HepG2 (cell line): ENCODE data around the gene TBX3. TPM values are rescaled to one million over a fixed set of nuclear protein-coding genes. Genes with fewer than 3 reads are reported as not detected.

Experiments
- AFF4 ChIP-seq: sonication (generic); formaldehyde crosslinking; IDR thresholded peaks from 2 replicates; pipeline ENCODE4 v1.4.0; 2020; ENCODE audit warnings: missing genetic modification reagents
- IKZF1 ChIP-seq: fragments of 450-650 bp; IDR thresholded peaks from 2 replicates; pipeline ENCODE4 v1.7.1; 2016
- JDP2 ChIP-seq: sonication (generic); formaldehyde crosslinking; IDR thresholded peaks from 2 replicates; pipeline ENCODE4 v1.8.1; 2022; ENCODE audit warnings: missing genetic modification reagents, borderline replicate concordance
- MEIS1 ChIP-seq: sonication (generic); formaldehyde crosslinking; IDR thresholded peaks from 2 replicates; pipeline ENCODE4 v1.9.0; 2021; ENCODE audit warnings: mild to moderate bottlenecking, missing genetic modification reagents, moderate library complexity, borderline replicate concordance
- NCOA1 ChIP-seq: sonication (generic); formaldehyde crosslinking; IDR thresholded peaks from 2 replicates; pipeline ENCODE4 v1.9.0; 2021; ENCODE audit warnings: missing genetic modification reagents
- NFYC ChIP-seq: IDR thresholded peaks from 2 replicates; pipeline ENCODE4 v1.6.1; 2016; ENCODE audit warnings: missing genetic modification reagents, missing compliant biosample characterization
- NR2F1 ChIP-seq, 2 experiments: fragments of 450-650 bp in 1 of 2; formaldehyde crosslinking in 1 of 2; IDR thresholded peaks; 2 replicates each; pipeline versions ENCODE4 v1.5.0 to v1.6.1; 2016 to 2020; ENCODE audit warnings: mild to moderate bottlenecking in 1 of 2, missing compliant biosample characterization in 1 of 2, missing genetic modification reagents in 1 of 2, moderate library complexity in 1 of 2
- NR2F2 ChIP-seq: IDR thresholded peaks from 2 replicates; pipeline ENCODE4 v1.6.1; 2012; ENCODE audit warnings: low read depth, inconsistent platforms, borderline replicate concordance
- RXRB ChIP-seq: IDR thresholded peaks from 2 replicates; pipeline ENCODE4 v1.6.1; 2016; ENCODE audit warnings: borderline replicate concordance, missing genetic modification reagents, missing compliant biosample characterization
- ZFP36L1 ChIP-seq: sonication (generic); formaldehyde crosslinking; IDR thresholded peaks from 2 replicates; pipeline ENCODE4 v1.8.0; 2022; ENCODE audit warnings: mild to moderate bottlenecking, missing genetic modification reagents, moderate library complexity
- ZNF143 ChIP-seq: sonication (generic); formaldehyde crosslinking; IDR thresholded peaks from 2 replicates; pipeline ENCODE4 v1.4.0; 2020; ENCODE audit warnings: missing genetic modification reagents
- ZNF564 ChIP-seq: sonication (generic); formaldehyde crosslinking; IDR thresholded peaks from 2 replicates; pipeline ENCODE4 v1.8.1; 2023; ENCODE audit warnings: mild to moderate bottlenecking, missing genetic modification reagents
- ZNF747 ChIP-seq: sonication (generic); formaldehyde crosslinking; IDR thresholded peaks from 2 replicates; pipeline ENCODE4 v1.8.1; 2023; ENCODE audit warnings: missing genetic modification reagents, mild to moderate bottlenecking, borderline replicate concordance
- ZNF788 ChIP-seq: sonication (generic); formaldehyde crosslinking; IDR thresholded peaks from 2 replicates; pipeline ENCODE4 v1.5.0; 2020; ENCODE audit warnings: mild to moderate bottlenecking, missing genetic modification reagents, borderline replicate concordance
- polyA plus RNA-seq, 8 experiments: library from polyadenylated mRNA; depleted of rRNA in 3 of 8; stranded (reverse) in 7 of 8; unstranded in 1 of 8; fragments of >200 nt; fragmentation: Illumina TruSeq in 4 of 8; extraction: Trizol in 4 of 8; gene quantifications; 2 replicates each; pipeline versions ENCODE4 v1.2.1 to v1.2.3, GENCODE V29; 2011 to 2016; ENCODE audit warnings: low read depth in 4 of 8, missing spikeins in 1 of 8, mixed read lengths in 1 of 8; ENCODE audit not compliant: insufficient read depth in 1 of 8
- total RNA-seq, 5 experiments: library from RNA; depleted of rRNA; stranded (reverse); fragments of >200 nt; fragmentation: Illumina TruSeq; extraction: Trizol; gene quantifications; 2 replicates each; pipeline ENCODE4 v1.2.3, GENCODE V29; 2016; ENCODE audit warnings: low read depth in 1 of 5
- TF ChIP-seq, protein P1 (sequence below): sonication (generic); formaldehyde crosslinking; IDR thresholded peaks from 2 replicates; pipeline ENCODE4 v1.5.1; 2020; ENCODE audit warnings: missing genetic modification reagents, mild to moderate bottlenecking, borderline replicate concordance
- TF ChIP-seq, protein P2 (sequence below): sonication (generic); formaldehyde crosslinking; IDR thresholded peaks from 2 replicates; pipeline ENCODE4 v1.4.0; 2020; ENCODE audit warnings: mild to moderate bottlenecking, missing genetic modification reagents

TBX3 gene
- total and polyA plus RNA-seq, 2 of the 13 experiments (the other 11 are each of a cell fraction or from before 2014, with no cell fraction given) = 27.1 to 42.4 TPM

GRCh38 chr12:114658002-114658441, 26.0 kb downstream of the TBX3 start (continued):
- TF ChIP-seq AFF4 (CRISPR knock-in tag) (0 out of 2 replicates have a peak, but pooled peaks have one; percentile 53), NCOA1 (no peak), ZNF564 (CRISPR knock-in tag) (no peak), RXRB (CRISPR knock-in tag) (peak; percentile 90), IKZF1 (no peak), ZNF143 (no peak), ZNF788 (no peak), ZNF747 (CRISPR knock-in tag) (no peak), JDP2 (CRISPR knock-in tag) (no peak), NFYC (CRISPR knock-in tag) (no peak), MEIS1 (CRISPR knock-in tag) (no peak), NR2F2 (peak; percentile 87), NR2F1 (CRISPR knock-in tag; IDR thresholded peaks at IDR 0.05) (peak; percentile 47 to 49; a peak in 3 of 4 replicates), ZFP36L1 (CRISPR knock-in tag) (no peak)
- TF ChIP-seq, protein P1, sequence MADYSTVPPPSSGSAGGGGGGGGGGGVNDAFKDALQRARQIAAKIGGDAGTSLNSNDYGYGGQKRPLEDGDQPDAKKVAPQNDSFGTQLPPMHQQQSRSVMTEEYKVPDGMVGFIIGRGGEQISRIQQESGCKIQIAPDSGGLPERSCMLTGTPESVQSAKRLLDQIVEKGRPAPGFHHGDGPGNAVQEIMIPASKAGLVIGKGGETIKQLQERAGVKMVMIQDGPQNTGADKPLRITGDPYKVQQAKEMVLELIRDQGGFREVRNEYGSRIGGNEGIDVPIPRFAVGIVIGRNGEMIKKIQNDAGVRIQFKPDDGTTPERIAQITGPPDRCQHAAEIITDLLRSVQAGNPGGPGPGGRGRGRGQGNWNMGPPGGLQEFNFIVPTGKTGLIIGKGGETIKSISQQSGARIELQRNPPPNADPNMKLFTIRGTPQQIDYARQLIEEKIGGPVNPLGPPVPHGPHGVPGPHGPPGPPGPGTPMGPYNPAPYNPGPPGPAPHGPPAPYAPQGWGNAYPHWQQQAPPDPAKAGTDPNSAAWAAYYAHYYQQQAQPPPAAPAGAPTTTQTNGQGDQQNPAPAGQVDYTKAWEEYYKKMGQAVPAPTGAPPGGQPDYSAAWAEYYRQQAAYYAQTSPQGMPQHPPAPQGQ = no peak
- TF ChIP-seq, protein P2, sequence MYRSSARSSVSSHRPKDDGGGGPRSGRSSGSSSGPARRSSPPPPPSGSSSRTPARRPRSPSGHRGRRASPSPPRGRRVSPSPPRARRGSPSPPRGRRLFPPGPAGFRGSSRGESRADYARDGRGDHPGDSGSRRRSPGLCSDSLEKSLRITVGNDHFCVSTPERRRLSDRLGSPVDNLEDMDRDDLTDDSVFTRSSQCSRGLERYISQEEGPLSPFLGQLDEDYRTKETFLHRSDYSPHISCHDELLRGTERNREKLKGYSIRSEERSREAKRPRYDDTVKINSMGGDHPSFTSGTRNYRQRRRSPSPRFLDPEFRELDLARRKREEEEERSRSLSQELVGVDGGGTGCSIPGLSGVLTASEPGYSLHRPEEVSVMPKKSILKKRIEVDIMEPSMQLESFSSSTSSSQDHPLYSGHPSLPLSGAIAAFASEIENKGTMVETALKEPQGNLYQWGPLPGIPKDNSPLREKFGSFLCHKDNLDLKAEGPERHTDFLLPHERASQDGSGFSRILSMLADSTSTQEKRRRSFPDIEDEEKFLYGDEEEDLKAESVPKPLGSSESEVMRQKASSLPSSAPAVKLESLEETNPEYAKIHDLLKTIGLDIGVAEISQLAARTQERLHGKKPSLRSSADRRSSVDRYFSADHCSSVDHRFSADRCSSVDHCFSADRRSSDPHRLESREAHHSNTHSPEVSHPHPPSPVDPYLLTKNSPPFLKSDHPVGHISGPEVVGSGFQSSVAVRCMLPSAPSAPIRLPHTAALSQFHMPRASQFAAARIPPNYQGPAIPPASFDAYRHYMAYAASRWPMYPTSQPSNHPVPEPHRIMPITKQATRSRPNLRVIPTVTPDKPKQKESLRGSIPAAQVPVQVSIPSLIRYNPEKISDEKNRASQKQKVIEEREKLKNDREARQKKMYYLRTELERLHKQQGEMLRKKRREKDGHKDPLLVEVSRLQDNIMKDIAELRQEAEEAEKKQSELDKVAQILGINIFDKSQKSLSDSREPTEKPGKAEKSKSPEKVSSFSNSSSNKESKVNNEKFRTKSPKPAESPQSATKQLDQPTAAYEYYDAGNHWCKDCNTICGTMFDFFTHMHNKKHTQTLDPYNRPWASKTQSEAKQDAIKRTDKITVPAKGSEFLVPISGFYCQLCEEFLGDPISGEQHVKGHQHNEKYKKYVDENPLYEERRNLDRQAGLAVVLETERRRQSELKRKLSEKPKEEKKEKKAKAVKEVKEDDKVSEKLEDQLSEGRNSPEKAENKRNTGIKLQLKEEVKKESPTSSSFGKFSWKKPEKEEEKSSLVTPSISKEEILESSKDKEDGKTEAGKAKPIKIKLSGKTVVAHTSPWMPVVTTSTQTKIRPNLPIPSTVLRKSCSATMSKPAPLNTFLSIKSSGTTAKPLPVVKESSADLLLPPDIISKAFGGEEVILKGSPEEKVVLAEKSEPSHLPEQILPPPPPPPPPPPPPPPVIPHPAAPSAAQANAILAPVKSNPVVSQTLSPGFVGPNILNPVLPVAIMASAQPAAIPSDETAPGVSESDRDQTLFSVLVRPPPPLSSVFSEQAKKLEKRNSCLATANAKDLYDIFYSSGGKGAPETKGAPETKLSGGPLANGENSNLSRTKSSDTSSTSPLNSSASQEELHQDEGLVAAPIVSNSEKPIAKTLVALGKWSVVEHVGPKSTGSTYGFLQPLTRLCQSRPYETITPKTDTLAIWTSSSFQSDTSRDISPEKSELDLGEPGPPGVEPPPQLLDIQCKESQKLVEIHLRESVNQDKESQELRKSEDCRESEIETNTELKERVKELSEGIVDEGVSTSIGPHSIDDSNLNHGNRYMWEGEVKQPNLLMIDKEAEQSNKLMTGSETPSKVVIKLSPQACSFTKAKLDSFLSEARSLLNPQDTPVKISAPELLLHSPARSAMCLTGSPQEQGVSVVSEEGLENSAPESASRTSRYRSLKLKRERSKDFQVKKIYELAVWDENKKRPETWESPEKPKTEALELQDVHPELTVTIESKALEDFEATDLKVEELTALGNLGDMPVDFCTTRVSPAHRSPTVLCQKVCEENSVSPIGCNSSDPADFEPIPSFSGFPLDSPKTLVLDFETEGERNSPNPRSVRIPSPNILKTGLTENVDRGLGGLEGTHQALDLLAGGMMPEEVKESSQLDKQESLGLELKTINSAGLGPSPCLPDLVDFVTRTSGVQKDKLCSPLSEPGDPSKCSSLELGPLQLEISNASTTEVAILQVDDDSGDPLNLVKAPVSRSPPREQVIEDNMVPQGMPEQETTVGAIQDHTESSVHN (CRISPR knock-in tag) = no peak
